HepG2 (cell line): Measurements from ENCODE around the gene CLNS1A. TPM values are rescaled to one million over a fixed set of nuclear protein-coding genes. Genes with fewer than 3 reads are reported as not detected.

Source experiments
- FOXP1 ChIP-seq, 2 experiments: fragments of 450-650 bp in 1 of 2; IDR thresholded peaks; 2 replicates each; pipeline ENCODE4 v1.6.1; 2017 to 2018; ENCODE audit warnings: antibody characterized with exemption in 1 of 2
- FUBP1 ChIP-seq: sonication (generic); formaldehyde crosslinking; IDR thresholded peaks from 2 replicates; pipeline ENCODE4 v1.5.1; 2020; ENCODE audit warnings: missing genetic modification reagents, mild to moderate bottlenecking, borderline replicate concordance
- LCORL ChIP-seq, 2 experiments: fragments of 450-650 bp in 1 of 2; sonication (generic) in 1 of 2; formaldehyde crosslinking in 1 of 2; IDR thresholded peaks; 2 replicates each; pipeline versions ENCODE4 v1.5.0 to v1.6.1; 2017 to 2020; ENCODE audit warnings: antibody characterized with exemption in 1 of 2, missing genetic modification reagents in 1 of 2
- MBD4 ChIP-seq: IDR thresholded peaks from 2 replicates; pipeline ENCODE4 v1.6.1; 2012; ENCODE audit warnings: low read length, inconsistent platforms, borderline replicate concordance
- REST ChIP-seq, 2 experiments: IDR thresholded peaks; 2 replicates each; pipeline ENCODE4 v1.6.1; 2011 to 2012; ENCODE audit warnings: low read length in 2 of 2, borderline replicate concordance in 1 of 2, low read depth in 1 of 2, mild to moderate bottlenecking in 1 of 2, moderate library complexity in 1 of 2
- SSRP1 ChIP-seq: IDR thresholded peaks from 2 replicates; pipeline ENCODE4 v1.6.1; 2016; ENCODE audit warnings: control low read depth
- STAT5B ChIP-seq: sonication (generic); formaldehyde crosslinking; IDR thresholded peaks from 2 replicates; pipeline ENCODE4 v1.4.0; 2020; ENCODE audit warnings: missing genetic modification reagents
- U2AF2 ChIP-seq: fragments of 200-400 bp; formaldehyde crosslinking; IDR thresholded peaks from 2 replicates; pipeline ENCODE4 v1.6.1; 2017; ENCODE audit warnings: low read depth, mild to moderate bottlenecking, low read length
- ZFY ChIP-seq: sonication (generic); formaldehyde crosslinking; IDR thresholded peaks from 2 replicates; pipeline ENCODE4 v1.4.0; 2020; ENCODE audit warnings: missing genetic modification reagents
- ZKSCAN8 ChIP-seq: IDR thresholded peaks from 2 replicates; pipeline ENCODE4 v1.6.1; 2016; ENCODE audit warnings: borderline replicate concordance, missing genetic modification reagents, missing compliant biosample characterization
- ZNF256 ChIP-seq: sonication (generic); formaldehyde crosslinking; conservative IDR thresholded peaks from 2 replicates; pipeline ENCODE4 v1.4.0; 2020; ENCODE audit warnings: missing genetic modification reagents
- ZNF335 ChIP-seq: sonication (generic); formaldehyde crosslinking; IDR thresholded peaks from 2 replicates; pipeline ENCODE4 v1.4.0; 2020; ENCODE audit warnings: missing genetic modification reagents
- ZNF563 ChIP-seq: sonication (generic); formaldehyde crosslinking; IDR thresholded peaks from 2 replicates; pipeline ENCODE4 v1.8.0; 2022; ENCODE audit warnings: mild to moderate bottlenecking, moderate library complexity, missing genetic modification reagents
- ZNF609 ChIP-seq: sonication (generic); formaldehyde crosslinking; IDR thresholded peaks from 2 replicates; pipeline ENCODE4 v1.4.0; 2020; ENCODE audit warnings: mild to moderate bottlenecking, missing genetic modification reagents, borderline replicate concordance
- ZNF761 ChIP-seq: sonication (generic); formaldehyde crosslinking; conservative IDR thresholded peaks from 2 replicates; pipeline ENCODE4 v1.4.0; 2020; ENCODE audit warnings: mild to moderate bottlenecking, missing genetic modification reagents
- polyA plus RNA-seq, 8 experiments: library from polyadenylated mRNA; depleted of rRNA in 3 of 8; stranded (reverse) in 7 of 8; unstranded in 1 of 8; fragments of >200 nt; fragmentation: Illumina TruSeq in 4 of 8; extraction: Trizol in 4 of 8; gene quantifications; 2 replicates each; pipeline versions ENCODE4 v1.2.1 to v1.2.3, GENCODE V29; 2011 to 2016; ENCODE audit warnings: low read depth in 4 of 8, missing spikeins in 1 of 8, mixed read lengths in 1 of 8; ENCODE audit not compliant: insufficient read depth in 1 of 8
- total RNA-seq, 5 experiments: library from RNA; depleted of rRNA; stranded (reverse); fragments of >200 nt; fragmentation: Illumina TruSeq; extraction: Trizol; gene quantifications; 2 replicates each; pipeline ENCODE4 v1.2.3, GENCODE V29; 2016; ENCODE audit warnings: low read depth in 1 of 5

The CLNS1A gene
- total and polyA plus RNA-seq, 2 of the 13 experiments (the other 11 are each of a cell fraction or from before 2014, with no cell fraction given), result 158 to 219 TPM

- TF ChIP-seq LCORL (IDR thresholded peaks at IDR 0.05) (no peak), LCORL (CRISPR knock-in tag; IDR thresholded peaks at IDR 0.05) (peak; percentile 45; the same call in 1 of the 2 replicates), MBD4 (no peak), STAT5B (CRISPR knock-in tag) (peak; percentile 82; the same call in 1 of the 2 replicates), ZNF563 (peak; percentile 79), ZKSCAN8 (CRISPR knock-in tag) (no peak), ZNF761 (CRISPR knock-in tag) (peak; percentile 60; the same call in 1 of the 2 replicates), ZFY (CRISPR knock-in tag) (peak; percentile 94), REST (IDR thresholded peaks at IDR 0.05; ENCODE audit: borderline replicate concordance in 1 of 2, low read depth in 1 of 2, low read length in 2 of 2) (0 out of 4 replicates have a peak, but pooled peaks of 1 of the 2 experiments have one; percentile 7), ZNF256 (0 out of 2 replicates have a peak, but pooled peaks have one; percentile 29), FUBP1 (CRISPR knock-in tag) (0 out of 2 replicates have a peak, but pooled peaks have one; percentile 86), ZNF335 (no peak; the same call in 1 of the 2 replicates), SSRP1 (CRISPR knock-in tag) (no peak), FOXP1 (IDR thresholded peaks at IDR 0.05) (no peak), FOXP1 (CRISPR knock-in tag; IDR thresholded peaks at IDR 0.05) (0 out of 2 replicates have a peak, but pooled peaks have one; percentile 44), ZNF609 (peak; percentile 64), U2AF2 (no peak)
Measured at GRCh38 chr11:77589521-77590193, 47.9 kb downstream of the CLNS1A start, which contains the start of gene AQP11 (continued).
